Right renal pelvis (tissue), 4 donors: ENCODE data around the gene PNPO. TPM values are rescaled to one million over a fixed set of nuclear protein-coding genes. Genes with fewer than 3 reads are reported as not detected.

Experiments
- DNase-seq, 4 donors: peaks; one replicate each; pipeline ENCODE4 v3.0.0-alpha.2; 2013; ENCODE audit warnings: low read depth in 4 of 4, low spot score in 3 of 4, missing footprints in 1 of 4
- polyA plus RNA-seq, 4 donors: library from polyadenylated mRNA; unstranded; fragments of 120-200 nt; gene quantifications; one replicate each; pipeline ENCODE4 v1.2.1, GENCODE V29; 2013; ENCODE audit not compliant: insufficient read length in 4 of 4

The PNPO gene
- polyA plus RNA-seq, 4 donors = 21.1 to 22.6 (median 22.2) TPM

DNA sequence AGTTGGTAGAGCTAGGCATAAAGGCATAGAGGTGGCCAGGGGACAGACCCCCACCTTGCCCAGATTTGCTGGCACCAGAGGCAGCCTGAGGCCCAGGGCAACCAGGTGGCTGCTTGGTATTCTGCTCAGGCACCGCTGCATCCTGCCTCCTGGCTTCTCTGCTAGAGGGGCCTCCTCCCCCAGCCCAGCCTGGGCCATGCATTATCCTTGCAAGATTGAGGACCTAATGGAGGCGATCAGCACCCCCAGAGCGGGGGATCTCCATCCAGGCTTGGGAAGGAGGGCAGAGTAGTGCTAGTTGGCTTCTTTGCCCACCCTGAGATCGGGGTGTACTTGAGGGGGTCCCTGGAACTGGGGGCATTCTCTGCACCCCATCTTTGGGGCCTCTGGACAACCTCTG is 53.4 kb downstream of the PNPO start:
- no peak for DNase-seq

DNA sequence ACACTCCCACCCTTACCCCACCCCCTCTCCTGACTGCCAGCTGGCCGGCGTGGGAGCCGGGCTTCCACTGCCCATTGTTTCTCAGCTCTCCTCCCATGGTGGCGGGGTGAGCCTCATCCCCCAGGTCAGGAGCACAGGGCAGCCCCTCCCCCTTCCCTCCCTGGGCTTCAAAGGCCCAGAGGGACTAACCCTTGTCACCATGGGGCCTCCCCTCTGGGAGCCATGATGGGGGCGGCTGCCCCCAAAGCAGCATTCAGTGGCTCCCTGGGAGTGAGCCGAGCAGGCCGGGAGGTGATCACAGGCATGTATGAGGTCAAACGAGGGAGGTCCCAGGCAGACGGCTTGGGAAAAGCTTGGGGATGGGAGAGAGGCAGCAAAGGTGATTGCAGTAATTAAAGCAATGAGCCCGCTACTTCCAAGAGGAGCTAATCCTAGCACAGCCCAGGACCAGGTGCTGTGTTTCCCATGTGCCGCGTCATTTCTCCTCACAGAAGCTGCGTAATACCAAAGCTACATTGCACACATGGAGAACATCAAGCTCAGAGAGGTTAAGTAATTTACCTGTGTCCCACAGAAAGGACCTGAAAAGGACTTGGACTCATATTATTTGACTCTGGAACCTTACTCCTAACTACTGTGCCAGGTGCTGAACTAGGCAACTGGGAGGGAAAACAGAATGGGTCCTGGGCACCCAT is 54.0 kb downstream of the PNPO start:
- no peak for DNase-seq

DNA sequence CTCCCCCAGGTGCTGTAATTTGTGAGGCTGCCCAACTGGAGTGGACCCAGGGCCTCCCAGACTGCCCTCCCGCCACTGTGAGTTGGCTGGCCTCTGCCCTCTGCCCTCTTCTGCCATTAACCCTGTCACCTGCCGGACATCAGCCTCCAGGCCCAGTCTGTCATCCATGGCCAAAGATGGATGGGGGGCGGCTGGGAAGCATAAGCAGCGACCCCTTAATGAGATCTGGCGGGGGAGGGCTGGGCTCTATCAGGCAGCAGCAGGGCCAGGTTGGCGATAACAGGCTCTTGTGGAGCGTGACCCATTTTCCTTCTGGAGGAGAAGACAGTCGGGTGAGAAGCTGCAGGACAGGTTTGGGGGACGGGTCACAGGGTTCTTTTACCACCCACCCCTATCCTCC is 54.8 kb downstream of the PNPO start:
- no peak for DNase-seq

DNA sequence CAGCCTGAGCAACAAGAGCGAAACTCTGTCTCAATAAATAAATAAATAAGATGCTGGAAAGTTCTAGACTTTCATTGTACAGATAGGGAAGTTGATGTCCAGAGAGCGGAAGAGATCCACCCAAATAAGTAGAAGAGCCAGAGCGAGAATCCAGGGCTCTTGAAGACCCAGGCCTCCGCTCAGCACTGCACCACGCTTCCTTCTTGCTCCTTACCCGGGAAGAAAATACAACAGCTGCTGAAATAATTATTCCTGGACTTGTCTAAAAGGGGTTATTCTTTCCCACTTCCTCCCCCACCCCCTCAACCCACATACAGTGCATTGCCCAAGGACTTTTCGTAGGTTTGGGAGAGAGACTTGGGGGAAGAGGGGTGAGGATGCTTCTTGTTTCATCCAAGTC is 56.2 kb downstream of the PNPO start:
- no peak for DNase-seq

DNA sequence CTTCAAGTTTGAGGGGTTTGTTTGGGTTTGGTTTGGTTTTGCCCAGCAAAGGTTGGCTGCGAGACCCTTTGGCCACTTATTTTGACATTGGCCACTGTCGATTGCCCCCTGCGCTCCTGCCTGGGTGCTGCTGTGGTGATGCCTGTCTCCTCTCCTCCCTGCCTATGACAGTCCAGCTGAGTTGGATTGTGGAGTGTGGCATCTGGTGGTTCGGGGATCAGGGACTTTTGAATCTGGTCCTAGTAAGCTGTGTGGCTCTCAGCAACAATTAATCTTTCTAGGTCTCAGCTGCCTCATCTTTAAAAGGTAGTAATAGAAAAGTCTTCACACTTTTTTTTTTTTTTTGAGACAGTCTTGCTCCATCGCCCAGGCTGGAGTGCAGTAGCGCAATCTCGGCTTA is 56.7 kb downstream of the PNPO start:
- no peak for DNase-seq

Other genes with a start within 250 kb of the PNPO start
- 10 to 100 TPM; 23.5 to 31.4 (median 27.1) TPM for gene TBKBP1, start 247.4 kb upstream of the PNPO start, polyA plus RNA-seq
- under 1 TPM; 0.05 to 0.37 (median 0.11) TPM for gene TBX21, start 208.3 kb upstream of the PNPO start, polyA plus RNA-seq
- 10 to 100 TPM; 11.4 to 14.1 (median 11.9) TPM for gene OSBPL7, start 119.8 kb upstream of the PNPO start, polyA plus RNA-seq
- gene MRPL10, start 110.0 kb upstream of the PNPO start, polyA plus RNA-seq = 10 to 100 TPM; 54.5 to 63.0 (median 55.7) TPM
- 1 to 10 TPM; 1.8 to 2.6 (median 2.3) TPM for gene LRRC46, start 109.9 kb upstream of the PNPO start, polyA plus RNA-seq
- gene SCRN2, start 100.3 kb upstream of the PNPO start, polyA plus RNA-seq = 10 to 100 TPM; 42.4 to 62.5 (median 60.2) TPM
- 1 to 10 TPM; 2.3 to 3.3 (median 2.9) TPM for gene SP6, start 90.4 kb upstream of the PNPO start, polyA plus RNA-seq
- 10 to 100 TPM; 24.3 to 25.7 (median 25.4) TPM for gene SP2, start 45.3 kb upstream of the PNPO start, polyA plus RNA-seq
- 10 to 100 TPM; 17.4 to 23.6 (median 22.0) TPM for gene PRR15L, start 16.3 kb downstream of the PNPO start, polyA plus RNA-seq
- 100 to 1,000 TPM; 118 to 153 (median 147) TPM for gene CDK5RAP3, start 29.5 kb downstream of the PNPO start, polyA plus RNA-seq
- 10 to 100 TPM; 19.5 to 24.2 (median 19.5) TPM for gene COPZ2, start 96.2 kb downstream of the PNPO start, polyA plus RNA-seq
- 100 to 1,000 TPM; 219 to 302 (median 264) TPM for gene NFE2L1, start 106.8 kb downstream of the PNPO start, polyA plus RNA-seq
- 100 to 1,000 TPM; 180 to 203 (median 189) TPM for gene CBX1, start 159.9 kb downstream of the PNPO start, polyA plus RNA-seq
- 10 to 100 TPM; 16.9 to 20.1 (median 18.0) TPM for gene SNX11, start 166.2 kb downstream of the PNPO start, polyA plus RNA-seq